Calu3 (cell line): Measurements from ENCODE around the gene BAK1. TPM values are rescaled to one million over a fixed set of nuclear protein-coding genes. Genes with fewer than 3 reads are reported as not detected.

Experiments used
- BruUV-seq: library from RNA; stranded (reverse); fragments of 400-500 nt; replicated peaks from 2 replicates; lab custom pipeline; 2021; lab: Mats Ljungman, UMichigan
- CTCF ChIA-PET: fragments of 300-600 bp; sonication (Branson Sonifier 250); formaldehyde crosslinking; loops from one replicate; lab custom pipeline; 2022; ENCODE audit warnings: antibody characterized with exemption; lab: Charles Lee
- DNase-seq: peaks from one replicate; pipeline ENCODE4 v3.0.0; 2022
- H3K27ac Mint-ChIP-seq: one replicate; pipeline ENCODE4 v1.8.0; 2022; ENCODE audit warnings: mixed read lengths; ENCODE audit not compliant: unreplicated experiment
- H3K27me3 Mint-ChIP-seq: one replicate; pipeline ENCODE4 v1.8.0; 2022; ENCODE audit warnings: mixed read lengths; ENCODE audit not compliant: unreplicated experiment
- H3K36me3 Mint-ChIP-seq: one replicate; pipeline ENCODE4 v1.8.0; 2022; ENCODE audit warnings: mild to moderate bottlenecking, moderate library complexity, mixed read lengths; ENCODE audit not compliant: insufficient read depth, unreplicated experiment
- H3K4me1 Mint-ChIP-seq: one replicate; pipeline ENCODE4 v1.8.0; 2022; ENCODE audit warnings: mild to moderate bottlenecking, low read depth, mixed read lengths; ENCODE audit not compliant: unreplicated experiment
- H3K4me3 Mint-ChIP-seq: one replicate; pipeline ENCODE4 v1.8.0; 2022; ENCODE audit warnings: mild to moderate bottlenecking, low read depth, moderate library complexity, mixed read lengths; ENCODE audit not compliant: unreplicated experiment
- H3K9me3 Mint-ChIP-seq: one replicate; pipeline ENCODE4 v1.8.0; 2022; ENCODE audit warnings: low read depth, mixed read lengths; ENCODE audit not compliant: unreplicated experiment
- intact Hi-C: fragments of 100-400 bp; cut with micrococcal nuclease; formaldehyde crosslinking; loops from one replicate; pipeline ENCODE4 v1.10.0; 2022; ENCODE audit not compliant: unreplicated experiment
- total RNA-seq: library from RNA; stranded (reverse); gene quantifications from 2 replicates; pipeline ENCODE4 v1.2.3, GENCODE V29; 2022
- TF ChIP-seq, protein P1 (sequence below): fragments of 200-600 bp; IDR thresholded peaks from one replicate; pipeline ENCODE4 v1.8.0; 2022; ENCODE audit warnings: antibody characterized with exemption; ENCODE audit not compliant: unreplicated experiment

Gene BAK1
- total RNA-seq, 1 experiment from 2014 or later, result 31.6 TPM

DNA sequence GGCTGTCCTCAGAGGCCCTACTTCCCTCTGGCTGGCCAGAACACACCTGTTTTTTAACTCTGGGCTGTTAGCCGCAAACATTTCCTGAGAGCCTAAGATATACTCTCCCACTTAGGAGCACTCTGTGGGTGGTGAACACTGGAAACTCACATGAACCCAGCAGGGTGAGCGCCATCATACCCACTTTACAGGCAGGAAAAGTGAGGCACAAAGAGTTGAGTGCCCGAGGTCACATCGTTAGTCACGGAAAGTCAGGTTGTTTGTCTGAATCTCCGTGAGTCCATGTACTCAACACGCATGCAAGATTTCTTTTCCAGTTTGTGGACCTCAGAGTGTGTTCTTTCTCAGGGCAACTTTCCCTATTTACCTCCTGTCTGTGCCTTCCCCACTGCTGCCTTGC, 1.9 kb downstream of the BAK1 start:
- CTCF ChIA-PET, result interaction anchor here (0.6 kb wide), 1 partner anchor 74 kb away, joined by 3 read pairs; no protein-coding TSS in a partner anchor
- H3K27ac Mint-ChIP-seq, result no peak overlapping the region
- peaks cover 32% of the 10 kb centered on the region for H3K4me1 Mint-ChIP-seq
- BruUV-seq, result no TSS peak
- peak overlapping the region; percentile 98 for H3K4me3 Mint-ChIP-seq
- intact Hi-C loops, result no loop called here
- DNase-seq, result no peak
- H3K27me3 Mint-ChIP-seq, result no peaks in the 10 kb centered on the region
- H3K9me3 Mint-ChIP-seq, result no peaks in the 10 kb centered on the region
- peaks cover 64% of the 10 kb centered on the region for H3K36me3 Mint-ChIP-seq
- TF ChIP-seq, protein P1, sequence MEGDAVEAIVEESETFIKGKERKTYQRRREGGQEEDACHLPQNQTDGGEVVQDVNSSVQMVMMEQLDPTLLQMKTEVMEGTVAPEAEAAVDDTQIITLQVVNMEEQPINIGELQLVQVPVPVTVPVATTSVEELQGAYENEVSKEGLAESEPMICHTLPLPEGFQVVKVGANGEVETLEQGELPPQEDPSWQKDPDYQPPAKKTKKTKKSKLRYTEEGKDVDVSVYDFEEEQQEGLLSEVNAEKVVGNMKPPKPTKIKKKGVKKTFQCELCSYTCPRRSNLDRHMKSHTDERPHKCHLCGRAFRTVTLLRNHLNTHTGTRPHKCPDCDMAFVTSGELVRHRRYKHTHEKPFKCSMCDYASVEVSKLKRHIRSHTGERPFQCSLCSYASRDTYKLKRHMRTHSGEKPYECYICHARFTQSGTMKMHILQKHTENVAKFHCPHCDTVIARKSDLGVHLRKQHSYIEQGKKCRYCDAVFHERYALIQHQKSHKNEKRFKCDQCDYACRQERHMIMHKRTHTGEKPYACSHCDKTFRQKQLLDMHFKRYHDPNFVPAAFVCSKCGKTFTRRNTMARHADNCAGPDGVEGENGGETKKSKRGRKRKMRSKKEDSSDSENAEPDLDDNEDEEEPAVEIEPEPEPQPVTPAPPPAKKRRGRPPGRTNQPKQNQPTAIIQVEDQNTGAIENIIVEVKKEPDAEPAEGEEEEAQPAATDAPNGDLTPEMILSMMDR, result no peak

DNA sequence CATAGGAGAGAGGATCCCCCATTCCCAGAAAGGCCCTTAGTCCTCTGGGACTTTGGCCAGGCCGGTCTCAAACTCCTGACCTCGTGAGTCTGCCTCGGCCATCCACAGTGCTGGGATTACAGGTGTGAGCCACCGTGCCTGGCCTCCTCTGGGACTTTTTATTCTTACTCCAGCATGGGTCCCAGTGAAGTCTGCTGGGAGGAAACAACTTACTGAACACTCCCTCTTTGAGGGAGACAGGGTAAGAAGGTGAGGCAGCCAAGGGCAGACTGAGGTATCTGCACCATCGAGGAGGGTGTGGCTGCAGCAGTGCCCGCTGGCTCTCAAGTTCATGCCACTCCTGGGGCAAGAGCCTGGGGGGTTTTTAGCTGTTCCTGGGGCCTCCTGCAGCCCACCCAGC, 2.4 kb downstream of the BAK1 start:
- BruUV-seq, result no TSS peak
- DNase-seq, result no peak
- Mint-ChIP-seq H3K27ac (peak overlapping the region; percentile 74), H3K9me3 (no peaks in the 10 kb centered on the region), H3K4me1 (peaks cover 32% of the 10 kb centered on the region), H3K4me3 (peak overlapping the region; percentile 98), H3K36me3 (peaks cover 64% of the 10 kb centered on the region), H3K27me3 (no peaks in the 10 kb centered on the region)
- TF ChIP-seq, protein P1, result no peak
- CTCF ChIA-PET, result no interaction called here
- intact Hi-C loops, result no loop called here

DNA sequence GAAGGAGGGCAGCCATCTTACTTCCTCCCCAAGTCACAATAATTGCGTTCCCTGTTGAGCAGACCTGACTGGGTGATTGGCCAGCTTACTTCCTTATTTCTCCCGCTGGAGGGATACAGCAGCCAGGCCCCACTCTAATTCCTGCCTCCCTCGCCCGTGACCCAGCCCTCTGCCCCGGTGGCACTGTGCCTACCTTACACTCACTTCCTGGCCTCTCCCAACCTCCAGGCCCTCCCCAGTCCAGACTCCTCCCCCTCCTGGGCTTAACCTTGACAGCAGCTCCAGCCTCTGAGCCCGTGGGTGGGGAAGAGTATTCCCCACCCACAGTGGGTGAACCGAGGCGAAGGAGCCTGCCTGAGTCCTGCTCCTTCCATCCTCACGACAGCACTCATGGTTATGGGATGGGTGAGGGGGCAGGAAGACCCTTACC, 3.0 kb downstream of the BAK1 start:
- peaks cover 32% of the 10 kb centered on the region for H3K4me1 Mint-ChIP-seq
- BruUV-seq, result no TSS peak
- DNase-seq, result peak; percentile 71

DNA sequence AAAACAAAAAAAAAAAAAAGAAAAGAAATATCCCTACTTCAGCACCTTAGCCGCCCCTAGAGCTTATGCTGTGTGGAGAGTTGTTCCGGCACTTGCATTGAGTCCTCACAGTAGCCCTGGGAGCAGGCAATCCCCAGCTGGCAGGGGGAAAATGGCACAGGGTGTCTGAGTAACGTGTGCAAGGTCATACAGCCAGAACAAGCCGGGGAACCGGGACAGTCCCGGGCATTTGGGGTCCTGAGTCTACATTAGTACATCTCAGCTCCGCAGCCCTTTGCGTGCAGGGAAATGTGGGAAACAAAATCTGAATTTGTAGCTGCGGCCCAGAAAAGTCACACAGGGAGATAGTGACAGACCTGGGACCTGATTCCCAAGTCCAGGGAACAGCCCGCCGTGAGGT, 3.4 kb downstream of the BAK1 start:
- Mint-ChIP-seq H3K27ac (peak overlapping the region; percentile 74), H3K9me3 (no peaks in the 10 kb centered on the region)
- no TSS peak for BruUV-seq

More for the DNA sequence above, 3.0 kb downstream of the BAK1 start:
- TF ChIP-seq, protein P1, result no peak
- H3K9me3 Mint-ChIP-seq, result no peaks in the 10 kb centered on the region
- intact Hi-C loops, result no loop called here
- H3K36me3 Mint-ChIP-seq, result peaks cover 66% of the 10 kb centered on the region
- H3K27ac Mint-ChIP-seq, result peak overlapping the region; percentile 74
- H3K27me3 Mint-ChIP-seq, result no peaks in the 10 kb centered on the region
- CTCF ChIA-PET, result interaction anchor here (1.1 kb wide), 1 partner anchor 12 kb away, joined by 3 read pairs; no protein-coding TSS in a partner anchor
- peak overlapping the region; percentile 36 for H3K4me3 Mint-ChIP-seq

More for the DNA sequence above, 3.4 kb downstream of the BAK1 start:
- H3K4me3 Mint-ChIP-seq, result peak overlapping the region; percentile 36
- H3K36me3 Mint-ChIP-seq, result peaks cover 70% of the 10 kb centered on the region
- CTCF ChIA-PET, result interaction anchor here (1.1 kb wide), 1 partner anchor 12 kb away, joined by 3 read pairs; no protein-coding TSS in a partner anchor
- no peak for DNase-seq
- H3K4me1 Mint-ChIP-seq, result peaks cover 36% of the 10 kb centered on the region
- intact Hi-C loops, result no loop called here
- no peaks in the 10 kb centered on the region for H3K27me3 Mint-ChIP-seq
- TF ChIP-seq, protein P1, result no peak
